IMR-90 (cell line): ENCODE data around the gene RALGPS2. TPM values are rescaled to one million over a fixed set of nuclear protein-coding genes. Genes with fewer than 3 reads are reported as not detected.

Source experiments
- ATAC-seq: fragments of 200-7000 bp; cut with Tn5 transposase; 2 replicates; pipeline ENCODE4 v1.9.1; 2020; ENCODE audit warnings: low read depth, mild to moderate bottlenecking, moderate library complexity
- BruUV-seq: library from RNA; stranded (reverse); fragments of 400-500 nt; replicated peaks from 2 replicates; lab custom pipeline; 2021; lab: Mats Ljungman, UMichigan
- CTCF ChIA-PET: fragments of 300-600 bp; formaldehyde crosslinking; extraction: SDS; loops from one replicate; lab custom pipeline; 2021; ENCODE audit warnings: antibody characterized with exemption; lab: Yijun Ruan, JAX
- POLR2A ChIA-PET: fragments of 300-600 bp; sonication (Branson Sonifier 250); formaldehyde crosslinking; loops from one replicate; lab custom pipeline; 2022; ENCODE audit warnings: antibody characterized with exemption; ENCODE audit not compliant: unreplicated experiment; lab: Charles Lee
- DNase-seq: peaks from one replicate; pipeline ENCODE4 v3.0.0; 2013
- H2AFZ ChIP-seq: replicated peaks from 2 replicates; pipeline ENCODE3; 2013; ENCODE audit warnings: low read length, mild to moderate bottlenecking; ENCODE audit not compliant: poor library complexity
- H2AK5ac ChIP-seq: 2 replicates; pipeline ENCODE4 v1.6.1; 2013; ENCODE audit warnings: low read depth, low read length, inconsistent platforms
- H2AK9ac ChIP-seq: replicated peaks from 2 replicates; pipeline ENCODE3; 2013; ENCODE audit warnings: mild to moderate bottlenecking, low read depth, low read length, moderate library complexity; ENCODE audit not compliant: poor library complexity
- H2BK120ac ChIP-seq: 2 replicates; pipeline ENCODE4 v1.6.1; 2013; ENCODE audit warnings: low read depth, low read length, inconsistent platforms
- H2BK15ac ChIP-seq: 3 replicates; pipeline ENCODE4 v1.6.1; 2013; ENCODE audit warnings: low read depth, low read length, inconsistent platforms
- H2BK20ac ChIP-seq: 2 replicates; pipeline ENCODE4 v1.6.1; 2013; ENCODE audit warnings: low read depth, mild to moderate bottlenecking, inconsistent platforms, low read length, moderate library complexity
- H2BK5ac ChIP-seq: 2 replicates; pipeline ENCODE4 v1.6.1; 2013; ENCODE audit warnings: mild to moderate bottlenecking, low read depth, low read length, inconsistent platforms; ENCODE audit not compliant: poor library complexity, severe bottlenecking
- H3K14ac ChIP-seq: replicated peaks from 2 replicates; pipeline ENCODE4 v1.6.1; 2013; ENCODE audit warnings: low read depth, low read length, inconsistent platforms
- H3K18ac ChIP-seq: 2 replicates; pipeline ENCODE4 v1.6.1; 2013; ENCODE audit warnings: low read depth, low read length, control low read depth
- H3K23ac ChIP-seq: 2 replicates; pipeline ENCODE4 v1.6.1; 2013; ENCODE audit warnings: low read depth, low read length, inconsistent platforms
- H3K27ac ChIP-seq: 2 replicates; pipeline ENCODE4 v1.5.1; 2013; ENCODE audit warnings: mild to moderate bottlenecking, control low read depth, low read length; ENCODE audit not compliant: insufficient read depth
- H3K27me3 ChIP-seq: 2 replicates; pipeline ENCODE4 v1.6.1; 2013; ENCODE audit warnings: low read length; ENCODE audit not compliant: control insufficient read depth, insufficient read depth
- H3K36me3 ChIP-seq: 2 replicates; pipeline ENCODE4 v1.6.1; 2013; ENCODE audit warnings: low read length, mixed read lengths; ENCODE audit not compliant: control insufficient read depth, insufficient read depth
- H3K4ac ChIP-seq: 2 replicates; pipeline ENCODE4 v1.6.1; 2013; ENCODE audit warnings: low read depth, low read length, inconsistent platforms
- H3K4me1 ChIP-seq: 2 replicates; pipeline ENCODE4 v1.6.1; 2013; ENCODE audit warnings: low read length, mixed read lengths; ENCODE audit not compliant: control insufficient read depth, insufficient read depth
- H3K4me2 ChIP-seq: 2 replicates; pipeline ENCODE4 v1.6.1; 2013; ENCODE audit warnings: low read depth, mild to moderate bottlenecking, control low read depth, low read length, moderate library complexity
- H3K4me3 ChIP-seq: 2 replicates; pipeline ENCODE4 v1.5.1; 2013; ENCODE audit warnings: low read depth, mild to moderate bottlenecking, control low read depth, low read length, moderate library complexity; ENCODE audit not compliant: insufficient read depth
- H3K56ac ChIP-seq: 2 replicates; pipeline ENCODE4 v1.6.1; 2013; ENCODE audit warnings: low read length, inconsistent platforms; ENCODE audit not compliant: insufficient read depth; ENCODE audit errors: extremely low read depth
- H3K79me1 ChIP-seq, 2 experiments: 2 replicates each; pipeline ENCODE4 v1.6.1; 2013; ENCODE audit warnings: low read length in 2 of 2, inconsistent platforms in 1 of 2, low read depth in 1 of 2
- H3K9ac ChIP-seq: 2 replicates; pipeline ENCODE4 v1.6.1; 2013; ENCODE audit warnings: low read depth, low read length, control low read depth
- H3K9me1 ChIP-seq: 2 replicates; pipeline ENCODE4 v1.6.1; 2013; ENCODE audit warnings: low read length, inconsistent platforms; ENCODE audit not compliant: insufficient read depth
- H3K9me3 ChIP-seq: 2 replicates; pipeline ENCODE4 v1.6.1; 2013; ENCODE audit warnings: low read length; ENCODE audit not compliant: control insufficient read depth, insufficient read depth
- H4K20me1 ChIP-seq: 2 replicates; pipeline ENCODE4 v1.6.1; 2013; ENCODE audit warnings: low read length, inconsistent platforms; ENCODE audit not compliant: insufficient read depth
- H4K5ac ChIP-seq: 2 replicates; pipeline ENCODE4 v1.6.1; 2013; ENCODE audit warnings: mild to moderate bottlenecking, low read depth, low read length, control low read depth
- H4K8ac ChIP-seq, 2 experiments: 2 replicates each; pipeline ENCODE4 v1.6.1; 2013; ENCODE audit warnings: low read depth in 2 of 2, low read length in 2 of 2, control low read depth in 1 of 2, inconsistent platforms in 1 of 2
- H4K91ac ChIP-seq: 2 replicates; pipeline ENCODE4 v1.6.1; 2013; ENCODE audit warnings: low read depth, low read length, inconsistent platforms; ENCODE audit not compliant: insufficient read depth
- CTCF ChIP-seq: conservative IDR thresholded peaks from 2 replicates; pipeline ENCODE4 v1.5.1; 2012; ENCODE audit warnings: mild to moderate bottlenecking, low read depth, low read length, improper control_type of control experiment
- MAFK ChIP-seq: IDR thresholded peaks from 2 replicates; pipeline ENCODE4 v1.6.1; 2012; ENCODE audit warnings: low read depth, low read length, improper control_type of control experiment
- NFE2L2 ChIP-seq: fragments of 150-350 bp; IDR thresholded peaks from 2 replicates; pipeline ENCODE4 v1.6.1; 2016; ENCODE audit warnings: low read depth, mild to moderate bottlenecking, low read length
- POLR2A ChIP-seq: IDR thresholded peaks from 2 replicates; pipeline ENCODE4 v1.6.1; 2012; ENCODE audit warnings: mild to moderate bottlenecking, low read depth, low read length
- SMC3 ChIP-seq: fragments of 150-350 bp; IDR thresholded peaks from 2 replicates; pipeline ENCODE4 v1.6.1; 2016; ENCODE audit warnings: low read depth, mild to moderate bottlenecking, antibody characterized with exemption, low read length, moderate library complexity
- WGBS, 2 experiments: methylation state at CpG; one replicate each; pipeline versions ENCODE4 v1.1.5 to v1.1.7; 2013; ENCODE audit warnings: missing lambda C conversion rate in 2 of 2; ENCODE audit not compliant: insufficient read length in 1 of 2; ENCODE audit errors: extremely low coverage in 2 of 2; 5-methylcytosine and 5-hydroxymethylcytosine counted together
- dilution Hi-C: fragments of 300-500 bp; cut with HindIII; formaldehyde crosslinking; loops from one replicate; pipeline ENCODE4 v1.14.3; 2018; ENCODE audit warnings: low sequenced_read_pairs; ENCODE audit not compliant: unreplicated experiment
- in situ Hi-C: fragments of 300-500 bp; cut with MboI; formaldehyde crosslinking; loops from 3 replicates; pipeline ENCODE4 v1.14.3; 2019; ENCODE audit warnings: low sequenced_read_pairs, inconsistent platforms, mixed read lengths
- intact Hi-C: fragments of 100-400 bp; cut with micrococcal nuclease; formaldehyde crosslinking; loops from 2 replicates; pipeline ENCODE4 v1.10.0; 2022
- polyA plus RNA-seq, 3 experiments: library from polyadenylated mRNA; depleted of rRNA; stranded (reverse); fragments of >200 nt; gene quantifications; 2 replicates each; pipeline ENCODE4 v1.2.3, GENCODE V29; 2012; ENCODE audit warnings: low replicate concordance in 1 of 3
- total RNA-seq: library from RNA; depleted of rRNA; stranded (reverse); fragments of >200 nt; gene quantifications from 2 replicates; pipeline ENCODE4 v1.2.3, GENCODE V29; 2012

Gene RALGPS2
- total and polyA plus RNA-seq, 2 of the 4 experiments (the other 2 are of a cell fraction), result 13.8 to 148 TPM

- no peak overlapping the region for H4K8ac ChIP-seq
- no peak overlapping the region for H2BK120ac ChIP-seq
- no peak overlapping the region for H3K14ac ChIP-seq
- H4K91ac ChIP-seq, result no peak overlapping the region
- POLR2A ChIA-PET, result no interaction called here
- H3K9ac ChIP-seq, result no peak overlapping the region
- no peak for ATAC-seq
- no peaks in the 10 kb centered on the region for H3K9me1 ChIP-seq
- no peak overlapping the region for H3K4ac ChIP-seq
- H3K27ac ChIP-seq, result no peak overlapping the region
- in situ Hi-C loops (no loop called here), dilution Hi-C loops (no loop called here), intact Hi-C loops (no loop called here)
- H3K79me1 ChIP-seq, result peaks cover 16 to 30% of the 10 kb centered on the region in 2 experiments
- TF ChIP-seq SMC3, result no peak
- no peak for TF ChIP-seq NFE2L2
- no peak for TF ChIP-seq MAFK
- TF ChIP-seq CTCF, result no peak
- no peak for TF ChIP-seq POLR2A
- H2BK15ac ChIP-seq, result no peak overlapping the region
- H3K56ac ChIP-seq, result no peak overlapping the region
- H3K4me3 ChIP-seq, result no peak overlapping the region
- DNase-seq, result no peak
- no peak overlapping the region for H2AK9ac ChIP-seq
- peaks cover 19% of the 10 kb centered on the region for H3K36me3 ChIP-seq
- no CpG with 5 or more reads among the region's 3 CpGs for WGBS, 2 experiments
- H3K9me3 ChIP-seq, result no peaks in the 10 kb centered on the region; the same call in 1 of the 2 replicates
- H3K18ac ChIP-seq, result no peak overlapping the region
- no TSS peak for BruUV-seq
- H2AK5ac ChIP-seq, result no peak overlapping the region
- H3K23ac ChIP-seq, result no peak overlapping the region
- no peaks in the 10 kb centered on the region for H3K4me1 ChIP-seq
- H2BK20ac ChIP-seq, result no peak overlapping the region
- no peaks in the 10 kb centered on the region for H4K20me1 ChIP-seq
- CTCF ChIA-PET, result no interaction called here
- no peaks in the 10 kb centered on the region for H3K27me3 ChIP-seq
- H4K5ac ChIP-seq, result no peak overlapping the region
- no peak overlapping the region for H2BK5ac ChIP-seq
- H3K4me2 ChIP-seq, result no peak overlapping the region
- H2AFZ ChIP-seq, result no peak overlapping the region
These were observed 71.0 kb downstream of the RALGPS2 start for GRCh38 chr1:178796013-178796412.
